A673 (cell line): ENCODE data around the gene MDFIC2.

Experiments
- CTCF ChIP-seq: fragments of 300-800, 200-600 bp; sonication (generic); conservative IDR thresholded peaks from 2 replicates; pipeline ENCODE4 v1.5.1; 2017; ENCODE audit warnings: low read depth, mild to moderate bottlenecking, antibody characterized with exemption, low read length, moderate library complexity, mixed read lengths
- EZH2 ChIP-seq: fragments of 200-600 bp; sonication (generic); IDR thresholded peaks from 2 replicates; pipeline ENCODE4 v1.6.1; 2017; ENCODE audit warnings: borderline replicate concordance, low read depth, mild to moderate bottlenecking, mixed read lengths, antibody characterized with exemption, low read length; ENCODE audit not compliant: poor library complexity, severe bottlenecking

- no peak for TF ChIP-seq CTCF
- TF ChIP-seq EZH2 = no peak
Measured at GRCh38 chr3:70342149-70342548, 29.7 kb upstream of the MDFIC2 start.
